Left lung (tissue), 14 donors: ENCODE data around the gene G3BP1. TPM values are rescaled to one million over a fixed set of nuclear protein-coding genes. Genes with fewer than 3 reads are reported as not detected.
A peak's percentile ranks its signal among the peaks of the same experiment; 100 is the strongest.
"Not testable (repeated sequence)": the region's sequence is repeated elsewhere in the genome, so short reads cannot be mapped to it uniquely, and the experiment has no call there.

Source experiments
- ATAC-seq: fragments of 200-7000 bp; cut with Tn5 transposase; one replicate; pipeline ENCODE4 v1.9.1; 2020; ENCODE audit warnings: moderate library complexity
- DNase-seq, 4 donors: peaks; one replicate each; pipeline ENCODE4 v3.0.0-alpha.2; 2013 to 2020
- H3K27ac ChIP-seq, 2 donors: fragments of 200-600 bp; sonication (generic) in 1 of 2; one replicate each; pipeline versions ENCODE4 v1.5.0 to v1.8.0; 2020 to 2021
- H3K27me3 ChIP-seq, 2 donors: fragments of 200-600 bp; sonication (generic) in 1 of 2; one replicate each; pipeline versions ENCODE4 v1.5.0 to v1.8.0; 2020 to 2021
- H3K36me3 ChIP-seq, 2 donors: fragments of 200-600 bp; sonication (generic) in 1 of 2; one replicate each; pipeline versions ENCODE4 v1.5.0 to v1.8.0; 2020 to 2021
- H3K4me1 ChIP-seq, 2 donors: fragments of 200-600 bp; one replicate each; pipeline ENCODE4 v1.8.0; 2021
- H3K4me3 ChIP-seq, 2 donors: fragments of 200-600 bp; sonication (generic) in 1 of 2; one replicate each; pipeline versions ENCODE4 v1.5.0 to v1.8.0; 2020 to 2021; ENCODE audit warnings: mild to moderate bottlenecking in 1 of 2
- H3K9me3 ChIP-seq, 2 donors: fragments of 200-600 bp; sonication (generic) in 1 of 2; one replicate each; pipeline versions ENCODE4 v1.5.0 to v1.8.0; 2020 to 2021
- CTCF ChIP-seq, 2 donors: fragments of 200-600 bp; sonication (generic) in 1 of 2; IDR thresholded peaks; one replicate each; pipeline versions ENCODE4 v1.5.0 to v1.8.0; 2021; ENCODE audit warnings: antibody characterized with exemption in 2 of 2
- intact Hi-C, 2 donors: fragments of 100-400 bp; cut with DNase I; formaldehyde crosslinking; loops; one replicate each; pipeline versions ENCODE4 v1.11.2 to v1.14.2; 2022
- long read RNA-seq, 12 donors: library from polyadenylated mRNA in 2 of 12; unstranded in 2 of 12; transcript quantifications; one replicate each; pipeline ENCODE4 v2.0.0 and lab custom pipeline, GENCODE V29; 2019 to 2026
- polyA plus RNA-seq, 6 donors: library from polyadenylated mRNA; unstranded; fragments of 120-200 nt; gene quantifications; one replicate each; pipeline ENCODE4 v1.2.1, GENCODE V29; 2013; ENCODE audit not compliant: insufficient read length in 6 of 6
- total RNA-seq, 2 donors: library from RNA; stranded (reverse); fragmentation: NEBNext Ultra II Directional; extraction: Animal tissue kit (Norgen Biotek cat#: 25700); gene quantifications; one replicate each; pipeline ENCODE4 v1.2.1, GENCODE V29; 2021
- donor health status: DM: no; HTN: yes; CAD: no.
- donor health status: DM: no; HTN: no; CAD: no.

Gene G3BP1
- total RNA-seq (100 to 1,000 TPM; 150 to 207 TPM), polyA plus RNA-seq (100 to 1,000 TPM; 125 to 152 (median 142) TPM)
- long read RNA-seq, donor 1, full-length matches to known transcripts = 37 of 54 reads
- long read RNA-seq, donor 1, partial matches to known transcripts = 17 of 54 reads
- long read RNA-seq, donor 1, other reads (novel, unspliced or antisense) = 0 of 54 reads
- long read RNA-seq, donor 2, full-length matches to known transcripts = 23 of 35 reads
- long read RNA-seq, donor 2, partial matches to known transcripts = 12 of 35 reads
- long read RNA-seq, donor 2, other reads (novel, unspliced or antisense) = 0 of 35 reads
- long read RNA-seq, donor 3, full-length matches to known transcripts = 20 of 20 reads
- long read RNA-seq, donor 3, partial matches to known transcripts = 0 of 20 reads
- long read RNA-seq, donor 3, other reads (novel, unspliced or antisense) = 0 of 20 reads
- long read RNA-seq, donor 4, full-length matches to known transcripts = 30 of 43 reads
- long read RNA-seq, donor 4, partial matches to known transcripts = 6 of 43 reads
- long read RNA-seq, donor 4, other reads (novel, unspliced or antisense) = 7 of 43 reads
- long read RNA-seq, donor 5, full-length matches to known transcripts = 24 of 24 reads
- long read RNA-seq, donor 5, partial matches to known transcripts = 0 of 24 reads
- long read RNA-seq, donor 5, other reads (novel, unspliced or antisense) = 0 of 24 reads
- long read RNA-seq, donor 6, full-length matches to known transcripts = 14 of 80 reads
- long read RNA-seq, donor 6, partial matches to known transcripts = 66 of 80 reads
- long read RNA-seq, donor 6, other reads (novel, unspliced or antisense) = 0 of 80 reads
- long read RNA-seq, donor 7, full-length matches to known transcripts = 12 of 12 reads
- long read RNA-seq, donor 7, partial matches to known transcripts = 0 of 12 reads
- long read RNA-seq, donor 7, other reads (novel, unspliced or antisense) = 0 of 12 reads
- long read RNA-seq, donor 8, full-length matches to known transcripts = 33 of 59 reads
- long read RNA-seq, donor 8, partial matches to known transcripts = 26 of 59 reads
- long read RNA-seq, donor 8, other reads (novel, unspliced or antisense) = 0 of 59 reads
- long read RNA-seq, donor 9 = 0 reads
- long read RNA-seq, donor 10, full-length matches to known transcripts = 13 of 20 reads
- long read RNA-seq, donor 10, partial matches to known transcripts = 3 of 20 reads
- long read RNA-seq, donor 10, other reads (novel, unspliced or antisense) = 4 of 20 reads
- long read RNA-seq, donor 11, full-length matches to known transcripts = 29 of 29 reads
- long read RNA-seq, donor 11, partial matches to known transcripts = 0 of 29 reads
- long read RNA-seq, donor 11, other reads (novel, unspliced or antisense) = 0 of 29 reads
- long read RNA-seq, donor 12, full-length matches to known transcripts = 22 of 32 reads
- long read RNA-seq, donor 12, partial matches to known transcripts = 10 of 32 reads
- long read RNA-seq, donor 12, other reads (novel, unspliced or antisense) = 0 of 32 reads

GRCh38 chr5:151771259-151772028 is at the start of gene G3BP1:
G3BP1 (plus strand) TSS chr5:151771954; CDS start chr5:151786621, 14,667 bp downstream.
- Histone ChIP-seq H3K27ac (peak within 1 kb of the TSS; percentile 98 to 100), H3K27me3 (no peaks in the 10 kb centered on the region), H3K4me1 (peaks cover 13 to 48% of the 10 kb centered on the region in 2 donors), H3K4me3 (peak within 1 kb of the TSS; percentile 76 to 79), H3K9me3 (no peaks in the 10 kb centered on the region), H3K36me3 (no peaks in the 10 kb centered on the region)
- intact Hi-C loops = no loop called here
- DNase-seq = peak; percentile 99 to 100 (median 100)
- ATAC-seq = peak; percentile 92
- peak; percentile 44 to 55 for TF ChIP-seq CTCF (IDR thresholded peaks at IDR 0.05)

- ATAC-seq = no peak
- no peak for TF ChIP-seq CTCF (IDR thresholded peaks at IDR 0.05)
- no peaks in the 10 kb centered on the region for H3K27me3 ChIP-seq
- H3K36me3 ChIP-seq = no peaks in the 10 kb centered on the region
- DNase-seq = no peak
- no peaks in the 10 kb centered on the region for H3K9me3 ChIP-seq
- no peak overlapping the region for H3K4me3 ChIP-seq
- no peak overlapping the region for H3K27ac ChIP-seq
- intact Hi-C loops = loop anchor here in 1 of 2 donors (5.0 kb wide), 1 partner anchor 60 kb away; no protein-coding TSS in a partner anchor
- H3K4me1 ChIP-seq = peaks cover 14 to 36% of the 10 kb centered on the region in 2 donors
Observed at GRCh38 chr5:151722546-151722945, 49.2 kb upstream of the G3BP1 start.

DNA sequence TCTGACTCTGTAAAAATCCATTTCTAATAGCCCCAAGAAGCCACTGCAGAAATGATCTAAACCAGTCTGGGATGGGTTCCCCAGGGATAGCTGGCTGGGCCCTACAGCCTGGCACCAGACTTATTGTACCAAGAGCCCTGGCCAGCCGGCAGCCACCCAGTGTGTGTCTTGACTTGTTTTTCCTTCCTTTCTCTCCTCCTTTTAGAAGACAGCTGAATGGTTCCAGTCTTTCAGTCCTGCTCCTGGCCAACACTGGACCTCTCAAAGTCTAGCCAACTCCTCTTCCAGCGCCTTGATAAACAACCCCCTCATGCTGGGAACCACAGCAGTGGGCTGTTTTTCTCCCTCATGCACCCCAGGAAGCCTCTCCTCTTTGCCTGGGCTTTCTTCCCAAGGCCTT is 47.4 kb upstream of the G3BP1 start:
- H3K27ac ChIP-seq = no peak overlapping the region

DNA sequence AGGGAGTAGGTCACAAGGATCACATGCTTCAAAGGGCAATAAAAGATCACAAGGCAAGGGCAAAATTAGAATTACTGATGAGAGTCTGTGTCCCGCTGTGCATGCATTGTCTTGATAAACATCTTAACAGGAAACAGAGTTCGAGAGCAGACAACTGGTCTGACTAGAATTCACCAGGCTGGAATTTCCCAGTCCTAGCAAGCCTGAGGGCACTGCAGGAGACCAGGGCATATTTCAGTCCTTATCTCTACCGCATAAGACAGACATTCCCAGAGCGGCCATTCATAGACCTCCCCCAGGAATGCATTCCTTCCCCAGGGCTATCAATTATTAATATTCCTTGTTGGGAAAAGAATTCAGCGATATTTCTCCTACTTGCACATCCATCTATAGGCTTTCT is 42.2 kb upstream of the G3BP1 start:
- ATAC-seq, H3K4me3 ChIP-seq, H3K4me1 ChIP-seq, H3K36me3 ChIP-seq, DNase-seq, H3K27ac ChIP-seq, H3K27me3 ChIP-seq, intact Hi-C loops: not testable (repeated sequence)
- H3K9me3 ChIP-seq = peaks cover 0 to 10% of the 10 kb centered on the region in 2 donors

More for the DNA sequence above, 47.4 kb upstream of the G3BP1 start:
- no peak for TF ChIP-seq CTCF (IDR thresholded peaks at IDR 0.05)
- intact Hi-C loops = loop anchor here in 1 of 2 donors (5.0 kb wide), 1 partner anchor 62 kb away; no protein-coding TSS in a partner anchor
- Histone ChIP-seq H3K4me1 (peaks cover 0 to 23% of the 10 kb centered on the region in 2 donors), H3K27me3 (no peaks in the 10 kb centered on the region), H3K4me3 (no peak overlapping the region), H3K36me3 (no peaks in the 10 kb centered on the region), H3K9me3 (peaks cover 0 to 3% of the 10 kb centered on the region in 2 donors)
- ATAC-seq (no peak), DNase-seq (no peak)
